ENCODE results near the gene SMIM15. TPM values are rescaled to one million over a fixed set of nuclear protein-coding genes. Genes with fewer than 3 reads are reported as not detected.

SMIM15 gene
- total and polyA plus RNA-seq, 2 donors (not counting 3 experiments of a cell fraction or from before 2014, with no cell fraction given) = 18.4 to 48.8 TPM

DNA sequence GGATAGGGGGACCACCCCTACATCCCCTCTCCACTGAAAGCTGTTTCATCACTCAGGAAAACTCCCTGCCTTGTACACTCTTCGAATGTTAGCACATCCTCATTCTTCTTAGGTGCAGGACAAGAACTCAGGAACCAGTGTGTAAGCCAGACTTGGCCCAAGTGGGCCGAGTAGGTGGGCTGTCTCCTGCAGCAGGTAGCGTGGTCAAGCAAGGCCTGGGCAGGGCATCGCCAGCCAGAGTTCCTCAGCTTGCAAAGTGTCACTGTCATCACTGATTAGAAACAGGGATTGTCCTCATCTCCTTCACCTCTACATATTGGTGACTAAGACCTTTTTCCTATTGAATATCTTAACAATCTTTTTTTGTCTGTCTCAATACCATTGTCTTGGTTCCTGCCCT is 22.3 kb downstream of the SMIM15 start:
- no peaks in the 10 kb centered on the region for H3K27me3 ChIP-seq (ENCODE audit: control insufficient read depth in 2 of 2, insufficient read depth in 2 of 2, low read length in 2 of 2)
- no peak overlapping the region for H2AFZ ChIP-seq (ENCODE audit: low read depth, low read length)
- H3K36me3 ChIP-seq (ENCODE audit: control insufficient read depth in 2 of 2, extremely low read depth in 1 of 2, insufficient read depth in 2 of 2, low read length in 2 of 2) = no peaks in the 10 kb centered on the region
- no peaks in the 10 kb centered on the region for H3K9me1 ChIP-seq (replicated peaks; ENCODE audit: control insufficient read depth, extremely low read depth, insufficient read depth, low read length)
- POLR2A ChIA-PET = no interaction called here
- no peak for TF ChIP-seq FOS (IDR thresholded peaks at IDR 0.05; ENCODE audit: borderline replicate concordance, insufficient read depth, low read length)
- no peak for TF ChIP-seq POLR2AphosphoS5 (IDR thresholded peaks at IDR 0.05; ENCODE audit: insufficient read depth, low read depth, low read length)
- no peak for TF ChIP-seq EZH2 (IDR thresholded peaks at IDR 0.05; ENCODE audit: borderline replicate concordance, low read depth, low read length, severe bottlenecking)
- TF ChIP-seq, protein P1, sequence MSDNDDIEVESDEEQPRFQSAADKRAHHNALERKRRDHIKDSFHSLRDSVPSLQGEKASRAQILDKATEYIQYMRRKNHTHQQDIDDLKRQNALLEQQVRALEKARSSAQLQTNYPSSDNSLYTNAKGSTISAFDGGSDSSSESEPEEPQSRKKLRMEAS (IDR thresholded peaks at IDR 0.05; ENCODE audit: insufficient read depth, insufficient read length) = no peak
- no peak for TF ChIP-seq JUN (IDR thresholded peaks at IDR 0.05; ENCODE audit: borderline replicate concordance, insufficient read depth, insufficient read length, low read depth)
- no peak for TF ChIP-seq GATA2 (IDR thresholded peaks at IDR 0.05; ENCODE audit: insufficient read depth, insufficient read length, low read depth, low read length)
- no peak overlapping the region for H3K4me3 ChIP-seq (replicated peaks in 1 of 3; ENCODE audit: insufficient read depth in 1 of 3, low read depth in 1 of 3, low read length in 3 of 3)
- H4K20me1 ChIP-seq (replicated peaks; ENCODE audit: control insufficient read depth, extremely low read depth, insufficient read depth, low read length) = no peaks in the 10 kb centered on the region
- CTCF ChIA-PET = interaction anchor here (1.2 to 2.4 kb wide), 3 partner anchors 85 to 192 kb away, joined by 3 to 9 read pairs (median 4); partner anchors contain the start of gene ZSWIM6
- no peak overlapping the region for H3K4me2 ChIP-seq (ENCODE audit: insufficient read depth, low read length)
- FAIRE-seq = no peak
- H3K27ac ChIP-seq (ENCODE audit: insufficient read depth, low read depth, low read length) = no peak overlapping the region
- DNase-seq (ENCODE audit: low read depth, low spot score) = no peak
- intact Hi-C loops (cut with micrococcal nuclease) = no loop called here
- H3K4me1 ChIP-seq (ENCODE audit: control insufficient read depth, extremely low read depth, insufficient read depth, low read length) = no peaks in the 10 kb centered on the region
- no TSS peak for BruUV-seq (replicated peaks)
- dilution Hi-C loops (cut with MboI; ENCODE audit: extremely low pct_ligation_motif_present, low sequenced_read_pairs) = no loop called here
- H3K9me3 ChIP-seq (replicated peaks; ENCODE audit: control insufficient read depth, insufficient read depth, low read length) = no peaks in the 10 kb centered on the region
- no peaks in the 10 kb centered on the region for H3K79me2 ChIP-seq (ENCODE audit: control insufficient read depth, insufficient read depth, low read length)
- no peak overlapping the region for H3K9ac ChIP-seq (replicated peaks; ENCODE audit: extremely low read depth, insufficient read depth, low read length)
